Activated T-cell treated with anti-CD3 and anti-CD28 coated beads, Interleukin-2, amount 50 U/mL, for 1 hour (primary cell): ENCODE measurements around the gene ACTC1.

Experiments used
- DNase-seq: peaks from one replicate; pipeline ENCODE4 v3.0.0-alpha.2; 2020

ACTC1 gene

GRCh38 chr15:34799149-34800101 lies 4.1 kb upstream of the ACTC1 start:
- DNase-seq, result no peak

GRCh38 chr15:34796847-34797435 lies 1.6 kb upstream of the ACTC1 start:
- no peak for DNase-seq

- DNase-seq, result no peak
Measured at GRCh38 chr15:34794590-34795206, 651 bp downstream of the ACTC1 start.

- no peak for DNase-seq
Measured at GRCh38 chr15:34793901-34794300, 1.4 kb downstream of the ACTC1 start.

- no peak for DNase-seq
Measured at GRCh38 chr15:34793071-34793470, 2.3 kb downstream of the ACTC1 start.

- no peak for DNase-seq
Measured at GRCh38 chr15:34791701-34792100, 3.6 kb downstream of the ACTC1 start.

- no peak for DNase-seq
Measured at GRCh38 chr15:34790121-34790520, 5.2 kb downstream of the ACTC1 start.

GRCh38 chr15:34789326-34789725 lies 6.0 kb downstream of the ACTC1 start:
- no peak for DNase-seq

- no peak for DNase-seq
Measured at GRCh38 chr15:34786206-34786605, 9.1 kb downstream of the ACTC1 start.

- DNase-seq, result no peak
Measured at GRCh38 chr15:34783991-34784390, 11.4 kb downstream of the ACTC1 start.

GRCh38 chr15:34783431-34783830 lies 11.9 kb downstream of the ACTC1 start:
- DNase-seq, result no peak

GRCh38 chr15:34782901-34783300 lies 12.4 kb downstream of the ACTC1 start:
- DNase-seq, result no peak

GRCh38 chr15:34780725-34781124 lies 14.6 kb downstream of the ACTC1 start:
- no peak for DNase-seq

- DNase-seq, result no peak
Measured at GRCh38 chr15:34776606-34777105, 18.7 kb downstream of the ACTC1 start.

GRCh38 chr15:34773917-34774316 lies 21.4 kb downstream of the ACTC1 start:
- DNase-seq, result no peak

GRCh38 chr15:34773013-34773412 lies 22.3 kb downstream of the ACTC1 start:
- no peak for DNase-seq

- no peak for DNase-seq
Measured at GRCh38 chr15:34772312-34772711, 23.0 kb downstream of the ACTC1 start.

- DNase-seq, result no peak
Measured at GRCh38 chr15:34769711-34770110, 25.6 kb downstream of the ACTC1 start.

GRCh38 chr15:34768530-34768929 lies 26.8 kb downstream of the ACTC1 start:
- DNase-seq, result no peak

- no peak for DNase-seq
Measured at GRCh38 chr15:34765741-34766140, 29.6 kb downstream of the ACTC1 start.

- no peak for DNase-seq
Measured at GRCh38 chr15:34760909-34761308, 34.4 kb downstream of the ACTC1 start.

GRCh38 chr15:34759992-34760391 lies 35.4 kb downstream of the ACTC1 start:
- DNase-seq, result no peak

- DNase-seq, result no peak
Measured at GRCh38 chr15:34759347-34759746, 36.0 kb downstream of the ACTC1 start.

- DNase-seq, result no peak
Measured at GRCh38 chr15:34757262-34757661, 38.1 kb downstream of the ACTC1 start.
